Duodenal mucosa (tissue), 2 donors: ENCODE data around the gene PEPD.
"Not testable (repeated sequence)": the region's sequence is repeated elsewhere in the genome, so short reads cannot be mapped to it uniquely, and the experiment has no call there.

Source experiments
- H3K27ac ChIP-seq: one replicate; pipeline ENCODE4 v1.7.0; 2013; ENCODE audit warnings: low read depth, low read length
- H3K27me3 ChIP-seq, 2 donors: one replicate each; pipeline ENCODE4 v1.7.0; 2013; ENCODE audit warnings: low read length in 2 of 2, control low read depth in 1 of 2; ENCODE audit not compliant: insufficient read depth in 2 of 2, control insufficient read depth in 1 of 2
- H3K36me3 ChIP-seq, 2 donors: one replicate each; pipeline ENCODE4 v1.7.0; 2013; ENCODE audit warnings: low read length in 2 of 2, control low read depth in 1 of 2; ENCODE audit not compliant: insufficient read depth in 2 of 2, control insufficient read depth in 1 of 2
- H3K4me1 ChIP-seq, 2 donors: one replicate each; pipeline ENCODE4 v1.7.0; 2013; ENCODE audit warnings: low read length in 2 of 2, control low read depth in 1 of 2; ENCODE audit not compliant: insufficient read depth in 2 of 2, control insufficient read depth in 1 of 2
- H3K4me3 ChIP-seq, 2 donors: one replicate each; pipeline ENCODE4 v1.7.0; 2013; ENCODE audit warnings: low read length in 2 of 2, low read depth in 1 of 2
- H3K9ac ChIP-seq, 2 donors: one replicate each; pipeline ENCODE4 v1.7.0; 2013; ENCODE audit warnings: low read length in 2 of 2, low read depth in 1 of 2
- H3K9me3 ChIP-seq, 2 donors: one replicate each; pipeline ENCODE4 v1.7.0; 2013; ENCODE audit warnings: low read length in 2 of 2, control low read depth in 1 of 2; ENCODE audit not compliant: control insufficient read depth in 1 of 2

Gene PEPD

DNA sequence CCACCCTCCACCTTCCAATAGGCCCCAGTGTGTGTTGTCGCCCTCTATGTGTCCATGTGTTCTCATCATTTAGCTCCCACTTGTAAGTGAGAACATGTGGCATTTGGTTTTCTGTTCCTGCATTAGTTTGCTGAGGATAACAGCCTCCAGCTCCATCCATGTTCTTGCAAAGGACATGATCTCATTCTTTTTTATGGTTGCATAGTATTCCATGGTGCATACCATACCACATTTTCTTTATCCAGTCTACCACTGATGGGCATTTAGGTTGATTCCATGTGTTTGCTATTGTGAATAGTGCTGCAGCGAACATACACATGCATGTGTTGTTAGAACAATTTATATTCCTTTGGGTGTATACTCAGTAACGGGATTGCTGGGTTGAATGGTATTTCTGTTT, 42.0 kb downstream of the PEPD start:
- not testable (repeated sequence) for H3K27ac ChIP-seq, H3K4me3 ChIP-seq, H3K9me3 ChIP-seq, H3K4me1 ChIP-seq, H3K27me3 ChIP-seq, H3K9ac ChIP-seq
- H3K36me3 ChIP-seq: peaks cover 18 to 34% of the 10 kb centered on the region in 2 donors

DNA sequence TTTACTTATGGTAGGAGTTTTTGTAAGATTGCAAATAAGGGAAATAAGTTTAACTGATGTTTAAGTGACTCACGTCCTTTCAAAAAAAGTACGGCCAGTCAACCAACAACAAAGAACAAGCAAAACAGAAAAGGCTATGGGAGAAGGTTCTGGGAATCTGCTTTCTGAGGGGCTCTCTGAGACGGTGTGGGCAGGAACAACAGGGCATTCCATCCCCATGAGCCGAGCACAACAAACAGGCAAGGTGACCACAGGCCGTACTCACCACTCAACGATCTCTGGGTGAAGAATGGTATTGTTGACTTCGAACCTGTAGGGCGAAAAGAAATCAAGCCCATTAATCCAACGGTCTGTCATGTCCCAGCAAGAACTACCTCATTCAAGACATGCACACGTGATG, 43.8 kb downstream of the PEPD start:
- Histone ChIP-seq H3K36me3 (peaks cover 18 to 28% of the 10 kb centered on the region in 2 donors), H3K27me3 (no peaks in the 10 kb centered on the region), H3K9me3 (no peaks in the 10 kb centered on the region), H3K9ac (no peak overlapping the region), H3K4me1 (no peaks in the 10 kb centered on the region), H3K27ac (no peak overlapping the region), H3K4me3 (no peak overlapping the region)

DNA sequence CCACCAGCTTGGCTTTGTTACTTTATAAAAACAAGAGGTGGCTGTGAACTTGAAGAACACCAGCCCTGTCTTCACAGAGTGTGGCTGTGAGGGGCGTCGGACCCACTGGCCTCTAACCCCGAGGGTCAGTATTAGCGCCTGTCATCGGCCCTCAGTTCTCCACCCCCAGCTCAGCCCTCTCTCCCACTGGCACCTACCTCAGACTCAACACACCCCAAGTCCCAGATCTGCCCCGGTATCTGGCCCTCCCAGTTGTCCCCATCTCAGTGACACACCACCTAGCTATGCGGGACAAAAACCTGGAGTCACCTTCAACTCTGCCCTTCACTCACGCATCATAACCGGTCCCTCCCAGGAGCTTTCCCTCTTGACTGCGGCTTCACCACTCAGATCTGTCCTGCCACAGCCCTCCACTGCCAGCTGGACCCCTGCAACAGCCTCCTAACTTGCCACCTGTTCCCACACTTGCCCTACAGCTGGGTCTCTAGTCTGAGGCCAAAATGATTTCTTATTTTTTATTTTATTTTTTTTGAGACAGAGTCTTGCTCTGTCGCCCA, 45.4 kb downstream of the PEPD start:
- no peak overlapping the region for H3K27ac ChIP-seq
- H3K27me3 ChIP-seq: no peaks in the 10 kb centered on the region
- no peak overlapping the region for H3K4me3 ChIP-seq
- H3K4me1 ChIP-seq: no peaks in the 10 kb centered on the region
- H3K9ac ChIP-seq: no peak overlapping the region
- H3K9me3 ChIP-seq: no peaks in the 10 kb centered on the region
- peaks cover 22 to 28% of the 10 kb centered on the region in 2 donors for H3K36me3 ChIP-seq

DNA sequence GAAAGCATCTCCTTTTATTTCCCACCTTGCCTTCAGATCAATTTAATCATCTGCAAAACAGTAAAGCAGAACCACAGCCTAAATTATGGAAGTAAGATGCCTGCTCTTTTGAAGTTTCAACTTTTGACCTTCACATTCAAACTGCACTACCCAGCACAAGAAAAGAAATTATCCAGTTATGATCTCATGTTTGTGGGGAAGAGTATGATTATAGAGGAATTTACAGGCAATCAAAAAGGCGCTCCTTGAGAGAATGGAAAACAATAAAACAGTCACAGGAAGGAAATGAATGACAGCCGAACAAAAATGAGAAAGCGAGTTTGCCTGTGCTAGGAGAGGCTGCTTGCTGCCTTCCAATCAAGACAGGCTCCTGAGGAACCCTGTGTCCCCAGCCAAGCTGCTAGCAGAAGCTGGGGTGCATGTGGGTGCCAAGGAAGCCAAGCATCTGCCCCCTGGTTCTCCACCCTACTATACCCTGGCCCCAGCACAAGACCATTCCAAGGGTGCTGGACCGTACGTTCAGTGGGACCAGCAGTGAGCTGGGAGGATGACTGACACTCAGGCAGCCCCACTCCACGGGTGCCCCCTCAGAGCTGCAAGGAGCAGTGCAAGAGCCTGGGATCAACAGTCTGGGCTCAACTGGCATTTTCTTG, 47.8 kb downstream of the PEPD start:
- Histone ChIP-seq H3K9me3 (no peaks in the 10 kb centered on the region), H3K27me3 (no peaks in the 10 kb centered on the region), H3K27ac (no peak overlapping the region), H3K4me3 (no peak overlapping the region), H3K36me3 (peaks cover 22 to 23% of the 10 kb centered on the region in 2 donors), H3K4me1 (no peaks in the 10 kb centered on the region), H3K9ac (no peak overlapping the region)

DNA sequence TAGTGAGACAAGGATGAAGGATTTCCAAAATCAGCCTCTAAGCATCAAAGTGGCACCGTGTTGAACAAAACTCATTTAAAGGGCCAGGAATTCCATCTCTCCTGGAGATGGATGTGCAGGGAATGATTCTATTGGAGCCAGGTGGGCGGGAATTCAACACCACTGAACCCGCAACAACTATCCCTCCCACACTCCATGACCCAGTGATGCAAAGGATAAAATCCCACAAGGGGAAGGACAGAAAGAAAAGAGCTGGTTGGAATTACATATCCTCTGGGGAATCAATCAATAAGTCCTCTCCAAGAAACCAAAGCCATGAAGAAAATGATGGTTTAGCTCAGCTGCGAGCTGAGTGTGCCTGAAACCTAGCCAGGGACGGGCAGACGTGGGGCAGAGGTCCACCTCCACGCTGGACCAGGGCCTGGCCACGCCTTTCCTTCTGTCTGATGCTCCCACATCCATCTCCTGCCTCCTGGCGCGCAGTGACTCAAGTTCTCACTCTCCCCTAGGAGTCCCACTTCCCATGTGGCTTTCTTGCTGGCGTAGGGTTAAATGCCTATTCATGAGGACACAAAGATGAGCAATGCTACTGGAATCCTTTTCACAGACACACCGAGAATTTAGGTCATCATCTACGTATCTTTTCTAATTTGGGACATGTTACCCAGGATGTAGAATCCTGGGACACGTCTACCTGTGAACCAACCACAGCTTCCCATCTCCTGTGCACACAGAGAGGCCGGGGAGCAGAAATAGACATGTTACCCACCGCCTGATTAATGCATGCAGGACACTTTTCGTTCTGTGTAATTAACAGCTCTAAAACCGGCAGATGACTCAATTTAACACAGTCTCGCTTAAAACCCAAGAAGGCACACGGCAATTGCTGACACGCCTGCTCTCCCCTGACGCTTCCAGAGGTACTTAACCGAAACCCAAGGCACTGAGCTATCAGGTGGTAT, 48.6 kb downstream of the PEPD start:
- Histone ChIP-seq H3K36me3 (peaks cover 19% of the 10 kb centered on the region in 2 donors), H3K9me3 (no peaks in the 10 kb centered on the region), H3K4me3 (no peak overlapping the region), H3K4me1 (no peaks in the 10 kb centered on the region), H3K27me3 (no peaks in the 10 kb centered on the region), H3K27ac (no peak overlapping the region), H3K9ac (no peak overlapping the region)

DNA sequence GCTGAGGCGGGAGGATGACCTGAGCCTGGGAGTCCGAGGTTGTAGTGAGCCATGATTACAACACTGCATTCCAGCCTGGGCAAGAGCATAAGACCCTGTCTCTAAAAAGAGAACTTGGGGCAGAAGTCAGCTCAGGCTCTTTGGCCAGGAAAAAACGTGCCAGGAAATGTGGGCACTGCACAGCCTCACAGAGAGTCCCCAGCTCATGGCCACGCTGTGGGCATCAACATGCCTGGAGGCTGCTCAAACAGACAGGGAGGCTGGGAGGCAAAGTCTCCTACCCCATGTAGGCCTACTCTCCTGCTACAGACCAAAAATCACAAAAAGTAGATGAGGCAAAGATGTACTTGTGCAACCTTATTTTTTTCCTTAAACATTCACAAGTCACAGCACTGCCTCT, 49.4 kb downstream of the PEPD start:
- H3K4me1 ChIP-seq: no peaks in the 10 kb centered on the region
- H3K36me3 ChIP-seq: peaks cover 12 to 14% of the 10 kb centered on the region in 2 donors
- H3K27ac ChIP-seq: no peak overlapping the region
- no peaks in the 10 kb centered on the region for H3K9me3 ChIP-seq
- H3K4me3 ChIP-seq: no peak overlapping the region
- no peak overlapping the region for H3K9ac ChIP-seq
- H3K27me3 ChIP-seq: no peaks in the 10 kb centered on the region

DNA sequence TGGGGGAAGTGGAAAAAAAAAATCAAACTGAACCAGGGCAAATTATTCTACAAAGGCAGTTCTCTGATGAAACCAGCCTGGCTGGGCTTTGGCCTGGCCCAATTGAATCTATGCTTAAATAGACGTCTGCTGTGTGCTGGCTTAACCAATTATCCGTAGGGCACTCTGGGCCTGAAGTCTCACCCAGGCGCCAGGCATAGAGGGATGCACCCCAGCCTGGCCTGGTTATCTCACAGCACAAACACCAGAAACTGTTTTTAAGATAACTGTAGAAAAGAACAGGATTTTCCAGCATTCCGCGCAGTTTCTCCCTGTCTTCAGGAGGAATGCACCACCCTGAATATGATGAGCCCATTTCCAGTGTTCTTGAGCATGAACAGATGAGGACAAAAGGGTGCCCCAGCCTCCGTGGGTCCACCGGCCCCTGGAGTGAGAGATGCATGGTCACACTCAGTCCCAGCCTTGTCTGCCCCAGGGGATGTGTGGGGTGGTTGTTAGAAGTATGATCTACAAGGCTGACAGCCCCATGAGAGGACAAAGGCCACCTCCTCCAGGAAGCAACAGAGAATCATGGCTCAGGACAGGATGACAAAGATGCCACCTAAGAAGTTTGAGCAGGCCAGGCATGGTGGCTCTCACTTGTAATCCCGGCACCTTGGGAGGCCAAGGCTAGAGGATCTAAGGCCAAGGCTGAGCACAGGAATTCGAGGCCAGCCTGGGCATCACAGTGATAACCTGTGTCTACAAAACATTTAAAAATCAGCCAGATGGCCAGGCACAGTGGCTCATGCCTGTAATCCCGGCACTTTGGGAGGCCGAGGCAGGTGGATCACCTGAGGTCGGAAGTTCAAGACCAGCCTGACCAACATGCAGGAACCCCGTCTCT, 50.2 kb downstream of the PEPD start:
- Histone ChIP-seq H3K27me3 (no peaks in the 10 kb centered on the region), H3K9me3 (no peaks in the 10 kb centered on the region), H3K36me3 (peaks cover 7 to 11% of the 10 kb centered on the region in 2 donors), H3K27ac (no peak overlapping the region), H3K9ac (no peak overlapping the region), H3K4me3 (no peak overlapping the region), H3K4me1 (no peaks in the 10 kb centered on the region)

DNA sequence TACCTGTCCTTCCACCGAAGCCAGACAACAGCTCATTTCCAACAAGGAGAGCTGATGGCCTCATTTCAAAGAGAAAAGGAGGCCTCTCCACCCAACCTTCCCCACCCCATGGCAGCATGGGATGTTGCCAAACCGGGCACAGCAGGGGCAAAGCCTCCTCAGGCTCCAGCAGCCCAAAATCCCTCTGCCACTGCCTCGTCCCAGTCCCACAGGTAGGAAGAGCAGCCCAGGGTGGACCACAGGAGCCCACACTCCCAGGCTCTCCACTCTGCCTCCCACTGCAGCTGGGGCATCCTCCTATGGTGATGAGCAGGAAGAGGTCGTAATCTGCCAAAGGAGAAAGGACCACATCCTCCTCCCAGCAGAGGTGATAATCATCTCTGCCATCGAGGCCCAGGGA, 50.9 kb downstream of the PEPD start:
- no peak overlapping the region for H3K4me3 ChIP-seq
- peaks cover under 1 to 10% of the 10 kb centered on the region in 2 donors for H3K36me3 ChIP-seq
- H3K27ac ChIP-seq: no peak overlapping the region
- H3K4me1 ChIP-seq: no peaks in the 10 kb centered on the region
- H3K27me3 ChIP-seq: no peaks in the 10 kb centered on the region
- H3K9ac ChIP-seq: no peak overlapping the region
- no peaks in the 10 kb centered on the region for H3K9me3 ChIP-seq

DNA sequence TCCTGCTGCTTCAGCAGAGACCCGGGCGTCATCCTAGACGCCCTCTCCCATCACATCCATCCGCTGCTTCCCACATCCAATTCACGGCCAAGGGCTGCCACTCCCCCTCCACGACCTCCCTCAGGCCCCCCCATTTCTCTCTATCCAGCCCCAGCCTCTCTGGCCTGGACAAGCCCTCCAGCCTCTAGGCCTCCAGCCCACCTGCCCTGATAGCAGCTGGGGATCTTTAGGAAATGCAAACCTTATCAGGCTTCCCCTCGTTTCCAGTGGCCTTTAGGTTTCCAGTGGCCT, 51.6 kb downstream of the PEPD start:
- no peak overlapping the region for H3K4me3 ChIP-seq
- no peaks in the 10 kb centered on the region for H3K4me1 ChIP-seq
- H3K9me3 ChIP-seq: no peaks in the 10 kb centered on the region
- peaks cover 0 to 4% of the 10 kb centered on the region in 2 donors for H3K36me3 ChIP-seq
- no peak overlapping the region for H3K9ac ChIP-seq
- H3K27me3 ChIP-seq: no peaks in the 10 kb centered on the region
- no peak overlapping the region for H3K27ac ChIP-seq
